Esophagus squamous epithelium (tissue), 4 donors: ENCODE data around the gene TAF4.

ENCODE experiments used
- CTCF ChIP-seq, 6 experiments: fragments of 450-650 bp in 4 of 6; fragments of 200-600 bp in 2 of 6; sonication (generic) in 2 of 6; IDR thresholded peaks; one replicate each; pipeline ENCODE4 v1.5.1; 2016 to 2019; ENCODE audit warnings: antibody characterized with exemption in 6 of 6, mild to moderate bottlenecking in 4 of 6, moderate library complexity in 4 of 6
- POLR2A ChIP-seq, 4 donors: fragments of 450-650 bp; IDR thresholded peaks; one replicate each; pipeline ENCODE4 v1.6.1; 2017; ENCODE audit warnings: antibody characterized with exemption in 4 of 4, mild to moderate bottlenecking in 4 of 4, moderate library complexity in 3 of 4

- TF ChIP-seq CTCF (IDR thresholded peaks at IDR 0.05) = no peak
- TF ChIP-seq POLR2A (IDR thresholded peaks at IDR 0.05) = no peak
Observed at GRCh38 chr20:62083312-62083711, 17.6 kb upstream of the TAF4 start.
